NCI-H1417 treated with DMSO at 0.1 percent for 48 hours (cell line): ENCODE results near the gene TRNT1.

ENCODE experiments used
- DNase-seq: peaks from one replicate; lab custom pipeline; 2025; lab: John Stamatoyannopoulos, UW

Gene TRNT1

DNA sequence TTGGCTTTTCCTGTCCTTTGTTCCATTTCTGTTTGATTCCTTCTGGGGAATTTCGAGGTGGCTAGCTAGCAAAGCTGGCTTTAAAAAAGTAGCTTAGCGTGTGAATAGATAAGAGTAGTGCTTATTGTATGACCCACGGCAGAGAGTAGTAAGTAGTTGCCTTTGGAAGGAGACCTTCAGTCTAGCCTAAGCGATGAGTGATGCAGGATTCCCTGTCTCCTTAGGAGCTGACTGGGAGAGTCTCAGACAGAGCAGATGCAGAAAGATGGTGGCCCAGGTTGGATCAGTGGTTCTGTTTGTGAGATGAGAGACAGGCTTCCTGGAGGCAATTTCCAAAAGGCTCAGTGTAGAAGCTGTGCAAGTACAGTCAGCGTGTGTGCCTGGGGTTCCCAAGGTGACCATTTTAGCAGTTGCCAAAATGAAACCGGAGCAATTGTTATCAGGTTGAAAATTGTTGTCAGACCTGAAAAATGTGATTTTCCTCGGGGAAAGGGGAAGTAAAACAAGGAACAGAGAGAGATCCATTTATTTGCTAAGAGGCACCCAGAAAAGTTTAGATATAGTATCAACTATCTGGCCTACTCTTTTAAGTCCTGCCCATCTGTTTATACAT is 15.9 kb upstream of the TRNT1 start:
- no peak for DNase-seq

DNA sequence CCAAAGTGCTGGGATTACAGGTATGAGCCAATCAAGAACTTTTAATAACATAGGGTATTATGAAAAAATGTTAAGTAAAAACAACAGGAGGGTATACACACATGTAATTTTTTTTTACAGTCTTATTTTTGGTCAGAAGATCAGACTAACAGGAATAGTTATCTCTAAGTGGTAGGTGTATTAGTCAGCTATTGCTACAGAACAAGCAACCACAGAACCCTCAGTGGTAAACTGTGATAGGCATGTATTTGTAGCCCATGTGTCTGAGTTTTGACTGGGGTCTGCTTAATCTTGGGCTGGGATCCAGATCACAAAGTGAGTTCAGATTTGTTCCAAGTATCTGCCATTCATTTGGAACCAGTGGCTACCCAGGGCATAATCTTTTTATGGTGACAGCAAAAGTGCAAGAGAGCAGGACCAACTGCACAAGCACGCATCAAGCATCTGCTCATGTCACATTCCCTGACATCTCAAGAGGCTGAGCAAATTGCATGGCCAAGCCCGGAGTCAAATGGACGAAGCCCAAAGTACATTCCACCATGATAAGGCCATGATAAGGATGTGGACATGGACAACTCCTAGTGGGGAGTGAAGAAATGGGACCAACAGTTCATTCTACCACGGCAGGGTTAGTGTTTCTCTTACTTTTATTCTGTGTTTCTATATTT is 13.6 kb upstream of the TRNT1 start:
- DNase-seq, result no peak

DNA sequence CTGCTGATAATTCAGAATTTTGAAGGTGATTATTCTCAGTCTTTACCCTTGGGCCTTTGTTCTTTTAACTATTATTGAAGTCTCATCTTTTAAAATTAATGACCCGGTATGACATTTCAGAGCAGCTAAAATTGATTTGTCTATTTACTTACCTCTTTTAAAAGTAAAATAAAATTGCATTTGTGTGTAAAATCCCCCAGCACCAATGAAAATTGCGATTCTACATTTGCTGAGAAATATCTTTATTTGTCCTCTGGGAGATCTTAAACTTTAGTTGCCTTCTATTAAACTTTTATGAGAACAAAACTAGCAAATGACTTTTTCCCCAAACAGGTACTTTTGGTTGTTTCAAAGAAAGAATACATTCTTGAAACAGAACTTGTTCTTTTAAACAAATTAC is 9.1 kb upstream of the TRNT1 start:
- no peak for DNase-seq

DNA sequence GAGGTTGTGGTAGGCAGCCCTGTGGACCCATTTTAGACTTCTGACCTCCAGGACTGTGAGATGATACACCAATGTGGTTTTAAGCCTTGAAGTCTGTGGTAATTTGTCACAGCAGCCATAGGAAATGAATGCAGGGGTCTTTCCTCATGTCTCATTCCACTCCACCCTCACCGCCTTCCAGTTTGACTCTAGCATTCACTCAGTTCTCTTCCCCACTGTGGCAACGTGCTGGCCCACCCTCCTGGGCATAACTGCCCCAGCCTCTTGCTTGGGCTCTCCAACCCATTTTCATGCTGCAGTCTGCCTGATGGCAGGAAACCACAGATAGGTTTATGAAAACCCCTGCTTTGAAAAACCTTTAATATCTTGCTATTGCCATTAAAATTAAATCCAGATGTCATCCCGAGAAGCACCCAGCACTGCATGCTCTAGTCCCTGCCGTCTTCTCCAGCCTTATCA is 7.3 kb upstream of the TRNT1 start:
- DNase-seq, result no peak

- DNase-seq, result no peak
Measured at GRCh38 chr3:3125977-3126376, 763 bp upstream of the TRNT1 start.

DNA sequence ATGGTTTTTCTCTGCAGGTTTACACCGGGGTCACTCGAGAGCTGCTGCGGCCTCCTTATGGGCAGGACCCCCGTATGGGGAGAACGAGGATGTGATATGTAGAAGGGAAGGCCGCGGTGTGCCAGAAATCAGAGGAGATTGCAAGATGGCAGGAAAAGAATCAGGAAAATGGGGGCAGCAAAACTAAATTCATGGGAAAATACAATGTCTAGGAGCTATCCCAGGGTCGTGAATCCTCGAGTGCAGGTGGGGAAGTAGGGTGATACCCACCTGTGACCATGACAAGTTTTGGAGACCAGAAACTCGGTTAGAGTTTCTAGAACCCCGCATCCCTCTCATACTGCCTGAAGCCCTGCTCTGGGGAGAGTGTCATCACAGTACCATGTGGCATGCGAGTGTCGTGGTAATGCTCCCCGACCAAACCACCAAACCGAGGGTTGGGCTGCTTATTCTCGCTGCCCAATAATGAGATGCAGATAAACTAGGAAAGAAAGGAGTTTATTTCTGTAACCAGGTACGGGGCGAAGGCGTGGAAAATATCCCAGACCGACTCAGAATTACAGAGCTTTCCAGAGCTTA is 781 bp downstream of the TRNT1 start:
- no peak for DNase-seq

GRCh38 chr3:3129579-3129978 is 2.8 kb downstream of the TRNT1 start:
- DNase-seq, result no peak

GRCh38 chr3:3133500-3133899 is 6.8 kb downstream of the TRNT1 start:
- no peak for DNase-seq

- no peak for DNase-seq
Measured at GRCh38 chr3:3134750-3135448, 8.2 kb downstream of the TRNT1 start.

DNA sequence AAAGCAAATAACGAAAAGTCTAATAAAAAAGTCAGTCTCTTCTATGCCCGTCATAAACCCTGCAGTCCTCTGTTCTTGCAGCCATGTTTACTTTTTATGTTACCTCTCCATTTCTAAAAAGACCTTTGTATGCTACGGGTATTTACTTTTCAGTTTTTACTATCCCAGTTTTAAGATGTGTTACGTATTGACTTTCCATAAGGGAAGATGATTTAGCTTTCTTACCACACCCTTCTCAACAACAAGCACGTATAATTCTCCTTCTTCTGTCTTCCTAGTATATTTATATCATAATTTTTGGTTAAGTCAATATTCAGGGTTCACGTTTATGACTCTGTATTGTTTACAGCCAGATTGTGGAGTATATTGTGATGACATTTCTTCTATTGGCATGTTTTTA is 10.8 kb downstream of the TRNT1 start:
- DNase-seq, result no peak

- DNase-seq, result no peak
Measured at GRCh38 chr3:3141939-3142338, 15.2 kb downstream of the TRNT1 start.

GRCh38 chr3:3145831-3146230 is 19.1 kb downstream of the TRNT1 start:
- DNase-seq, result no peak

DNA sequence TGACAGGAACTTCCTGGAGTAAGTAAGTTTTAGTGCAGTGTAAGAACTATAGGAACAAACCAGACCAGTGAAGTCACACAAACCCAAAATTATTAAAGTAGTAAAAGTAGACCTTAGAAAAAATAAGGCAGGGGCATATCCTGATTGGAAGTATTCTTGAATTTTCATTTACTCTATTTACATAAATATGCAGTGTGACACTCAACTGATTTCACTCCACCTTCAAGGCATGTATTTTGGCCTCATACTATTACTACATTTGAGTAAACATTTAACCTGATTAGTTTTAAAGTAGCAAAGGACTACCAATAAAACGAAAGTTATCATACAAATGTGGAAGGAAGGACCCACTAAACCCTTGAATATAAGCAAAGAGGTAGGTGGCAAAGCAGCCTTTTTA is 22.8 kb downstream of the TRNT1 start:
- no peak for DNase-seq

GRCh38 chr3:3151513-3151912 is 24.8 kb downstream of the TRNT1 start:
- DNase-seq, result no peak

DNA sequence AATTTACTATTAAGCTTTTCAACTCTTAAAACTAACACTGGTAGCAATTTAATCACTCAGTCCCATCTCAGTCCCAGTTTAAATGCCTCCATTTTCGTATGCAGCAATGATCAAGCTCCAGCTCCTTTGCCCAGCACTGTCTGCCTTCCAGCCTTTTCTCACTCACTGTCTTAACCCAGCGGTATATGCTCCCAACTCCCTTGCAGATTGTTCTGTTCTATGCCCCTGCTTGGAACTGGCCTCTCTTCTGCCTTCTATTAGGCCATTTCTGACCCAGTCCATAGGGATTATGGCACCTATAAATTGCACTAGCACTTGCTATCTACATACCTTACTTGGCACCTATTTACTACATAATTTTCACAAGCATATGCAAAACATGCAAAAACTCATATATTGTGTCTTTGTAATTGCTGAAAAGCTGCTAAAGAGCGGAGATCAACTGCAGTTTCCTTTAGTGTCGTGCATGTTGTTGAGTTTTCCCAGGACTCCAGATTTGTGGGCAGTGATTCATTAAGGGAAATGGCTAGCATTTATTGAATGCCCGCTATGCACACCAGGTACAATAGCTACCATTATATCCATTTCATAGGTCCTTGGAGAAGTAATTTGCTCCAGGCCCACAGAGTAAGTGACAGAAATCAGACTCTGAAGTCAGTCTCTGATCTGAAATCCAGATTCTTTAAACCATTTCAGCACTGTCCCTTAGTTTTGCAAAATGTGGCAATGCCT is 28.3 kb downstream of the TRNT1 start:
- no peak for DNase-seq

DNA sequence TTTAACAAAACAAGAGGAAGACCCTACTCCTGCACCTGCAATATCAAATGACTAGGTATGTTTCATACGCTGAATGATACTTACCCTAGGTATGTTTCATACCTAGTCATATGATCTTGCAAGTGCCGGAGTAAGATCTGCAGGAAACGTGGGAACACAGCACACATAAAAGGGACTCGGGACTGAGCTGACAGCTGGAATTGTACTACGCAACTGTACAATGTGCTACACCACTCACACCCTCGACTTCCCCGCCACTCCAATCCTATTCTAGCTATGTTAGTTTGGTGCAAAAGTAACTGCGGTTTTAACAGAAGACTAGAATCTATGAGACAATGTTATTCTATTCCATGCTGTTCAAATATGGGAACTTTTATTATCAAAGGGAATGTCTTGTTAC is 30.7 kb downstream of the TRNT1 start:
- no peak for DNase-seq

DNA sequence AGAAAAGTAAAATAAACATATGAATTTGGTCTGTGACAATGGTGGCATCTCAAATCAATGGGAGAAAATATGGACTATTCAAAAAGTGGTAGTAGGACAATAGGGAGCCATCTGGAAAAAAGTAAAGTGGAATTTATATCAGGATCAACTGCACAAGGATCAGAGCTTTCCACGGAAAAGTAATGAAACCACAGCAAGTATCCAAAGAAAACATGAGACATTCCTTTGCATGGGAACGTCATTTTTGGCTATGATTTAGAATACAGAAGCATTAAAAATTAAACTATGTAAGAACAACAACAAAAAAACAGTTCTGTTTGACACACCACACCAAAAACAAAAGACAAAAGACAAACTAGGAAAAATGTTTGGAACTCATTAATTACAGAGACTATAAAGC is 34.1 kb downstream of the TRNT1 start:
- no peak for DNase-seq

DNA sequence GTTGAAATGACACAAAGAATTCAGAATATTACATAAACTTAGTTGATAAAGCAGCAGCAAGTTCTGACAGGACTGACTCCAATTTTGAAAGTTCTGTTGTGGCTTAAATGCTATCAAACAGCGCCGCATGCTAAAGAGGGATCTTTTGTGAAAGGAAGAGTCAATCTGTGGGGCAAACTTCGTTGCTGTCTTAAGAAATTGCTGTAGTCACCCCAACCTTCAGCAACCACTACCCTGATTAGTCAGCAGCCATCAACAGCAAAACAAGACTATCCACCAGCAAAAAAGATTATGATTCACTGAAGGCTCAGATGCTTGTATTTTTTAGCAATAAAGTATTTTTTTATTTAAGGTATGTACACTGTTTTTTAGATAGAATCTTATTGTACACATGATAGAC is 38.5 kb downstream of the TRNT1 start:
- no peak for DNase-seq

GRCh38 chr3:3165650-3166049 is 38.9 kb downstream of the TRNT1 start:
- DNase-seq, result no peak

DNA sequence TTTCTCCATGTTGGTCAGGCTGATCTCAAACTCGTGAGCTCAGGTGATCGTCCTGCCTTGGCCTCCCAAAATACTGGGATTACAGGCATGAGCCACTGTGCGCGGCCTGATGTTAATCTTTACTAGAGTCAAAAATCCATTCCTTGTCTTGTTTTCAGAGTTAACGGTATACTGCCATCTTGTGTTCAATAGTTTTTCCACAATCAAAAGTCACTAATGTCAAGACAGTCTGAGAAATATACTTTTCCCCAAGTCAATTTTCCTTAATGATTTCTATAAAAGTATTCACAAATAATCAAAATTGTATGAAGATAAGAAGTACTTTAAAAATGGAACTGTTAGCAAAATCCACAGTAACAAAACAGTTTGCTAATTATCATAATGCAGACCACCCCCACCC is 44.3 kb downstream of the TRNT1 start:
- no peak for DNase-seq

- no peak for DNase-seq
Measured at GRCh38 chr3:3172627-3173026, 45.9 kb downstream of the TRNT1 start.

DNA sequence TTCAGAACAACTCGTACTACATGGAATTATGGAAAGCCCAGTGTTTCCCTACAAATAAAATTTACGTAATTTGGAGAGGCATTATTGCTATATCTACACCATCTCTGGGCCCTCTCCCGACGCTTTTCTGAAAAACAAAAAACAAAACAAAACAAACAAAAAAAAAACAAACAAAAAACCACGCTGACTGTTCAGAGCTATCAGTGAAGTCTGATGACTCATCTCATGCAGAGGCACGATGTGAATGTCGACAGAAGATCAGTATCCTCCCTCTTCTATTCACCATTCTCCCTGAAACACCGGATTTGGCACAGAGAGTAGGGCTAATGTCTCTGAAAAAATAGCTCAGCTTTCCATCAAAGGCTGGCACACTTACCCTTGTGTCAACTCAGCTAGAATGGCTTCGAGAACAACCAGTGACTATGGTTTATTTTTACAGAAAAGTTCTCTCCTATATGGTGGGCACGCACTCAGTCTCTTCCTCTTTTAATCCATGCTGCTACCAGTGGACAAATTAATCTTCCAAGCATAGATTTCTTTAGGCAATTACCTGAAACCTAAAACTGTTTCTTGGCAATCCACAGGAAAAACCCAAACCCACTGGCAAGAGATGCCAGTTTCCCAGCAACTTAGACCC is 51.2 kb downstream of the TRNT1 start:
- DNase-seq, result no peak
